HT-29 (cell line): ENCODE results near the gene SLC39A8. TPM values are rescaled to one million over a fixed set of nuclear protein-coding genes. Genes with fewer than 3 reads are reported as not detected.

Source experiments
- DNase-seq: peaks from one replicate; pipeline ENCODE4 v3.0.0-alpha.2; 2015; ENCODE audit warnings: low spot score
- total RNA-seq: library from RNA; depleted of rRNA; stranded (reverse); fragments of >200 nt; shearing (Covaris generic); gene quantifications from 2 replicates; pipeline ENCODE4 v1.2.3, GENCODE V29; 2014

The SLC39A8 gene
- total RNA-seq, 1 experiment from 2014 or later, result 14.6 TPM

- DNase-seq, result no peak
These were observed 4.1 kb downstream of the SLC39A8 start for GRCh38 chr4:102341201-102341600.

- DNase-seq, result peak; percentile 34
These were observed 6.3 kb downstream of the SLC39A8 start for GRCh38 chr4:102339018-102339417.

GRCh38 chr4:102338405-102338804, 6.9 kb downstream of the SLC39A8 start:
- no peak for DNase-seq

GRCh38 chr4:102335616-102336015, 9.7 kb downstream of the SLC39A8 start:
- DNase-seq, result no peak

GRCh38 chr4:102334624-102335023, 10.7 kb downstream of the SLC39A8 start:
- no peak for DNase-seq

- DNase-seq, result no peak
These were observed 11.5 kb downstream of the SLC39A8 start for GRCh38 chr4:102333787-102334186.

- DNase-seq, result no peak
These were observed 17.2 kb downstream of the SLC39A8 start for GRCh38 chr4:102328045-102328444.

GRCh38 chr4:102326951-102327350, 18.3 kb downstream of the SLC39A8 start:
- DNase-seq, result no peak

- DNase-seq, result no peak
These were observed 20.6 kb downstream of the SLC39A8 start for GRCh38 chr4:102324730-102325129.

GRCh38 chr4:102322736-102323135, 22.5 kb downstream of the SLC39A8 start:
- no peak for DNase-seq

- no peak for DNase-seq
These were observed 23.9 kb downstream of the SLC39A8 start for GRCh38 chr4:102321260-102321995.

GRCh38 chr4:102319594-102319993, 25.7 kb downstream of the SLC39A8 start:
- DNase-seq, result peak; percentile 12

- DNase-seq, result peak; percentile 83
These were observed 26.8 kb downstream of the SLC39A8 start for GRCh38 chr4:102318526-102318925.

- no peak for DNase-seq
These were observed 27.2 kb downstream of the SLC39A8 start for GRCh38 chr4:102318105-102318504.

- no peak for DNase-seq
These were observed 27.8 kb downstream of the SLC39A8 start for GRCh38 chr4:102317459-102317858.

- DNase-seq, result no peak
These were observed 28.7 kb downstream of the SLC39A8 start for GRCh38 chr4:102316585-102316984.

- no peak for DNase-seq
These were observed 29.8 kb downstream of the SLC39A8 start for GRCh38 chr4:102315532-102315931.

- no peak for DNase-seq
These were observed 32.9 kb downstream of the SLC39A8 start for GRCh38 chr4:102312417-102312816.

GRCh38 chr4:102311912-102312311, 33.4 kb downstream of the SLC39A8 start:
- no peak for DNase-seq

GRCh38 chr4:102311407-102311806, 33.9 kb downstream of the SLC39A8 start:
- DNase-seq, result no peak

GRCh38 chr4:102308032-102308799, 37.1 kb downstream of the SLC39A8 start:
- DNase-seq, result peak; percentile 9

GRCh38 chr4:102305666-102306065, 39.6 kb downstream of the SLC39A8 start:
- no peak for DNase-seq

GRCh38 chr4:102302762-102303161, 42.5 kb downstream of the SLC39A8 start:
- no peak for DNase-seq
